ENCODE results near the gene SCYGR4.
"Not testable (repeated sequence)": the region's sequence is repeated elsewhere in the genome, so short reads cannot be mapped to it uniquely, and the experiment has no call there.

Gene SCYGR4, protein sequence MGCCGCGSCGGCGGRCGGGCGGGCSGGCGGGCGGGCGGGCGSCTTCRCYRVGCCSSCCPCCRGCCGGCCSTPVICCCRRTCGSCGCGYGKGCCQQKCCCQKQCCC

DNA sequence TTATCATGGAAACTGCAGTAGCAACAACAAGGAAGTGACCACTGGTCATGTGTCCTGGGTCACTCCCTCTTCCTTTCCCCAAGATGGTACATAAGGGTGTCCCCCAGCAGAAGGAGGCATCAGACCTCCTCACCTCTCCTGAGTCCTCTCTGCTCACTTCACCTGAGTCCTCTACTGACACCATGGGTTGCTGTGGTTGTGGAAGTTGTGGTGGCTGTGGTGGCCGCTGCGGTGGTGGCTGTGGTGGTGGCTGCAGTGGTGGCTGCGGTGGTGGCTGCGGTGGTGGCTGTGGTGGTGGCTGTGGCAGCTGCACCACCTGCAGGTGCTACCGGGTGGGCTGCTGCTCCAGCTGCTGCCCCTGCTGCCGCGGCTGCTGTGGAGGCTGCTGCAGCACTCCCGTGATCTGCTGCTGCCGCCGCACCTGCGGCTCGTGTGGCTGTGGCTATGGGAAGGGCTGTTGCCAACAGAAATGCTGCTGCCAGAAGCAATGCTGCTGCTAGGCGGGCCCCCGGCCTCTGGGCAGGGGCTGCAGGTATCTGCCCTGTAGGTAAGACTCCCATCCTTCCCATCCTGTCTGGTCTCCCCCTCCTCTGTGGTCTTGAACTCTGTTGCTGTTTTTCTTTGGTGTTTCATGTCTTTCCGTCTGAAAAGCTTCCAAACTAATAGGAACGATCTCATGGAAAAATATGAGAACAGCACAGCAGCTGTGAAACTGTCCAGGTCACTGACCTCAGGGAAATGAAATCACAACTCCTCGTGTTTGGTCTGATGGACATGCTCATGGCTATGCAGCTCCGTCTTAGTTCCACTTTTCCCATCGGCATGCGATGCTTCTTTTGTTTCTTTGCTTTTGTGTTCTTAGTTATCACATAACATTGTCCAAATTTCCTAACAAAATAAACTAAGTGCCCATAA, at the start of gene SCYGR4:
Gene SCYGR4, plus strand, starts transcription at position 183 of the 915 bp plus-strand sequence. Its CDS starts 0 bp downstream, at position 183.
- no peak for DNase-seq

DNA sequence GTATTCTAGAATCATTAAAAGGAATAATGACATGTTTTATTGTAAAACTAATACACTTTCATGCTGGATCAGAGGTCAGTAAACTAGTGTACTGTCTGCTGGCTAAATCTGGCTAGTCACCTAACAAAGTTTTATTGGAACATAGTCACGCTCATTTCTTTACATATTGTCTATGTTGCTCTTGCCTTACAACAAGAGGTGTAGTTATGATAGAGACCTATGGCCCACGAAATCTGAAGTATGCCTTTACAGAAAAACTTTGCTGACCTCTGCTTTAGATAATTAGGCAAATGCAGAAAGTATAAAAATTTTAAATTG, 48.5 kb upstream of the SCYGR4 start:
- DNase-seq: no peak

DNA sequence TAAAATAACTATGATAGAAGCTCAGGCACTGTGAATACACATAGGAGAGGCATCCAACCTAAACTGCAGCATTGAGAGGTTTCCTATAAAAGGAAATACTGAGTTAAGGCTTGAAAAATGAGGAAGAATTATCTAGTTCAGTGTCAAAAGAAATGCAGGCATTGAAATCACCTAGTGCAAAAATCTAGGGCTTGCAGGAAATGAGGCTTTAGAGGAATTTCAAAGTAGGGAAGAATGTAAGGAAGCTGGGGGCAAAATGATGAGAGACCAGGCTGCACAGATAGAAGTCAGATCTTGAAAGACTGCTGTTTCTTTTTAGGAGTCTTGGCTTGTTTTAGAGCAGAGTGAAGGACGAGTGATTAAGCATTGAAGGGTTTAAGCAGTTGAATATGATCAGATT, 46.7 kb upstream of the SCYGR4 start:
- no peak for DNase-seq

DNA sequence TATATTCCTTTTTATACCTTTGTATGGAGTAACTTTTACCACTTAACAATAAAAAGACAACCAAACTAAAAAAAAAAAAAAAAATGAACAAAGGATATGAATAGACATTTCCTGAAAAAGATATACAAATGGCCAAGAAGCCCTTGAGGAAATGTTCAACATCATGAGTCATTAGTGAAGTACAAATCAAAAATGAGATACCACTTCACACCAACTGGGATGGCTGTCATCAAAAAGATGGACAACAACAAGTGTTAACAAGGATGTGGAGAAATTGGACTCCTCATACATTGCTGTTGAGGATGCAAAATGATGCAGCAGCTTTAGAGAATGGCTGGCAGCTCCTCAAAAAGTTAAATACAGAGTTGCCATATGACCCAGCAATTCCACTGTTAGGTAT, 41.2 kb upstream of the SCYGR4 start:
- DNase-seq: no peak

DNA sequence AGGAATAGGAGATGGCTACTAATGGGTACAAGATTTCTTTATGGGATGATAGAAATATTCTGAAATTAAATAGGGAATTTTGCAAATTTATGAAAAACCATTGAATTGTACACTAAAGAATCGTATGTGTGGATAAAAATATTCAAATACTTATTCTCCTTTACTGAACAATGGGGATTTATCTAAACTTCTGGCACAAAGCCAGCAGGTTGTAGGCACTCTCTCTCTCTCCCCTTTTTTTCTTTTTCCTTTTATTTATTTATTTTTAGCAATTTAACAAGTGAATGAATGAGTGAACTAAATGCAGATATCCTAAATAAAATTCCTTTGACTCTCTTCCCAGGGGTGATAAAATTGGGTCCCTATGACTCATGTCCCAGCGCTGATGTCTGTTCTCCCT, 40.5 kb upstream of the SCYGR4 start:
- no peak for DNase-seq

DNA sequence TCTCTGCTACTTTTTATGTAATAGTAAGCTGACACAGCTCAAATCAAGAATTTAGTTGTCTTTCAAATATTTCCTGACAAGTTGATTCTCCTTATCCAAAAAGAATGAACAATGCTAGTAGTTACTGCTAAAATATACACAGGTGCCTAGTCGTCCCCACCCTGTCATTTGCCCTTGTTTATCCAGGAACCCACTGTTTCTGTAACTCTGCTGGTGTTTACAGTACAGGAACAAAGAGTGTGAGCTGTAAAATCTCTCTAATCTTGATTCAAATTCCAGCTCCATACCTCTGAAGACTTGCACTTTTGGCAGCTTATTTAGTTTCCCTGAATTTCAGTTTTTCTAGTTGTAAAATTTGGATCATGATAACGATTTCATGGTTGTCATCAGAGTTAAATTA, 39.7 kb upstream of the SCYGR4 start:
- DNase-seq: no peak

DNA sequence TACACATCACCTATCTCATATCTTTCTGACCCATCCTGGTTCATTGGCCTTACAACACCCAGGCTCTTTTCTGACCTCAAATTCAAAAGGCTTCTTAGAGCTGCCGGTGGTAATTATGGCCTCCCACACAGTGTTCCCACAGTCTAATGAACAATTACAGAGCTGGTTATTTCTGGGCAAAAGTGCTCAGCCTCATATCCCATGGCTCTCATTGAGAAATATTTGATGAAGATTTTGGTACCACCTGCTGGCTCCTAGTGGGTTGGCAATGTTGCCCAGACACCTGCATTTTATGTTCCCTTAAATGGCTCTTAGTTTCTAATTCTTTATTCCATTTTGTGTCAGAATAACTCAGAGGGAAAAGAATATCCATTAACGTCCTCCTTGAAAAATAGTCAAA, 38.7 kb upstream of the SCYGR4 start:
- DNase-seq: no peak

DNA sequence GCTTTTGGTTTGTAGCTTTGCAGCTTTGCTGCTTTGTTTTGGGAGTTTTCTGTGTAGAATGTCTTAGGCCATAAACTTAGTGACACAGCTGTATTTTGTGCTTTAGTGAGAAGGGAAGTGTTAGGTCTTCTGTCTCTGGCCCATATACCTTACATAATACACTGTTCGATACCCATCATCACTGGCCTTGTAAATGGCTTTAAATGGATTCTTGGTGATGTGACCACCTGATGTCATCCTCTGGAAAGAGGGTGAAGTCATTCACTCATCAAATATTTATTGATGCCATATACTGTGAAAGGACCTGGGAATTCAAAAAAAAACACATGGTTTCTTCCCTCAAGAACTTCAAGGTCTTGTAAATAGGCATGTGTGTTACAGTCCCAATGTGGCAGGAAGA, 37.5 kb upstream of the SCYGR4 start:
- no peak for DNase-seq

DNA sequence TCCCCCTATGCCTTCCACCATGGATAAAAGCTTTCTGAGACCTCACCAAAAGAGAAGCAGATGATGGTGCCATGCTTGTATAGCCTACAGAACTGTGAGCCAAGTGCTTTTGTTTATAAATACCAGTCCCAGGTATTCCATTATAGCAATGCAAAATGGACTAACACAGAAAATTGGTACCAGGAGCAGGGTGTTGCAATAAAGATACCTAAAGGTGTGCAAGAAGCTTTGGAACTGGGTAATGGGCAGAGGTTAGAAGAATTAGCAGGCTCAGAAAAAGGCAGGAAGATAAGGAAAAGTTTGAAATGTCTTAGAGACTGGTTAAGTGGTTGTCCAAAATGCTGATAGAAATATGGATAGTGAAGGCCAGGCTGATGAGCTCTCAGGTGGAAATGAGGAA, 34.9 kb upstream of the SCYGR4 start:
- DNase-seq: no peak

DNA sequence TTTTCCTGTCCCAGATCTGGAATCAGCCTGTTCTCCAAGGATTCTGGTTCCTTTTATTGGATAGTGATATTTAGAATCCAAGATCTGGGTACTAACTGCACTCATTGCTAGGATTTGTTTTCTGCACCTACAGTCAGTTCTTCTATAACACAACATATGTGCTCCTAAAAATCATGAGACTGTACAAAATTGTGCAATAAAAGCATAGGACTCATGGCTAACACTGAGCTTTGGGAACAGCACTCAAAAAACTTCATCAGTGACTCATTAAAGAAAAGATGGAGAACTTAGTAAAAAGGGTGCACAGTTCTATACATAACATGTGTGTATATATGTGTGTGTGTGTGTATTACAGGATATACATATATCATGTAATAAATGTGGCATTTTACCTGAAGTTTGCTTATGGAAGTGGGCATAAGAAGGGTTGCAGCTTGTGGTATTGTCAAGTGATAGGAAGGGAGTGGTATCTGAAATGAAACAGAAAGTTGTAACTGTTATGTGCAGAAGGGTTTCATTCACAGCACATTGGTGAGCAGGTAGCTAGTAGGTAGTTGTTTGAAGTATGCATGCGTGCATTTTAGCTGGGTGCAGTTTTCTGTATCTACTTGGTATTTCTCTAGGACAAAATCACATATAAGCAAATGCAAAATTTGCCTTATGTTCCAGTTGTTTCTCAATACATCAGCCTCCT, 24.5 kb upstream of the SCYGR4 start:
- DNase-seq: no peak

DNA sequence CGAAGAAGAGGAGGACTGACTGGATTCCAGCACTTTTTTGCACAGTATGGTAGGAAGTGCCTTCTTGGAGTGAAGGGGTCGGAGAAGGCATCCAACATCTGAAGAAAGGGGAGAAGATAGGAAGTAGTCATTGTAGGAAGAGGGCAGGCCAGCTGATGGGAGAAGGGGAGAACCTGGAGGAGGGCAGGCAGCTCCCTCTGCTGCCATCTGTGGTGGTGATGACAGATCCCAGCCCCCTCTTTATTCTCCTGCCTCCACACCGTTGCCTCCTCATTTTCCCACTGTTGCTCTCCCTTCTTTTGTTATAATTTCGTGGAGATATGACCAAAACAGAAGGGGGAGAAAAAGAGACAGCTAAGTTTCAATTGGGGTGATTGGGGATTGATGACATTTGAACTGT, 21.5 kb upstream of the SCYGR4 start:
- no peak for DNase-seq

DNA sequence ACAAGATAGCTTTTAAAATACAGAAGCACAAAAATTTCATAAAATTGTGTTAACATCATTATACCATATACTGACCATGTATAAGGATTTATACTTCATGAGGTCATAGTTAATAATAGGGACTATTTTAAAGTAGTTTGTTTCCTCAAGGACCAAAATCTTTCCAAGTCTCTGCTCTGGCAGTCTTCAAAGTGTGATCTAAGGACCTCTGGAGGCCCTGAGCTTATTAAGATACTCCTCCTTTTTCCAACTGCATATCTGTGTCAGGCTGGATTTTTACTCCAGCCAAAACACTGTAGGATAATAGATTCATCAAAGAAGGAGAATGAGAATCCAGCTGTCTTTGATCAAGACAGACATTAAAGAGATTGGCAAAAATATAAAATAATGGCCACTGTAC, 20.3 kb upstream of the SCYGR4 start:
- DNase-seq: no peak

DNA sequence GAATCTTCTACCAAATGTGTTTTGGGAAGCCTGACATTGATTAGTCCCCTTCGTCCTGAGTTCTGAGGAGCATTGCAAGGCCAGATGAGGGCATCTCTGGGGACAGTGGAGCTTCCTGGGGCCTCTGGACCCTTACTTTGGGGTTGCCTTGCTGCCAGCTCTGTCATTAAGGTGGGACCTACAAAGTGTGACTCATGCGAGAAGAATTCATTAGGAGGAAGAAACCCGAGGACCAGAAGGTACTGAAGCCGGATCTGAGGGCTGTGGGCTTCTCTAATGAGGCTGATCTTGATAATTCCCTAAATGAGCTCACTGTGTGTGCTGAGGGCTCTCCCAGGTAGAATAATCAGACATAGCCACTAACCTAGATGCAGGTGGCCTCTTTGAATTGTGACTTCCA, 19.3 kb upstream of the SCYGR4 start:
- no peak for DNase-seq

DNA sequence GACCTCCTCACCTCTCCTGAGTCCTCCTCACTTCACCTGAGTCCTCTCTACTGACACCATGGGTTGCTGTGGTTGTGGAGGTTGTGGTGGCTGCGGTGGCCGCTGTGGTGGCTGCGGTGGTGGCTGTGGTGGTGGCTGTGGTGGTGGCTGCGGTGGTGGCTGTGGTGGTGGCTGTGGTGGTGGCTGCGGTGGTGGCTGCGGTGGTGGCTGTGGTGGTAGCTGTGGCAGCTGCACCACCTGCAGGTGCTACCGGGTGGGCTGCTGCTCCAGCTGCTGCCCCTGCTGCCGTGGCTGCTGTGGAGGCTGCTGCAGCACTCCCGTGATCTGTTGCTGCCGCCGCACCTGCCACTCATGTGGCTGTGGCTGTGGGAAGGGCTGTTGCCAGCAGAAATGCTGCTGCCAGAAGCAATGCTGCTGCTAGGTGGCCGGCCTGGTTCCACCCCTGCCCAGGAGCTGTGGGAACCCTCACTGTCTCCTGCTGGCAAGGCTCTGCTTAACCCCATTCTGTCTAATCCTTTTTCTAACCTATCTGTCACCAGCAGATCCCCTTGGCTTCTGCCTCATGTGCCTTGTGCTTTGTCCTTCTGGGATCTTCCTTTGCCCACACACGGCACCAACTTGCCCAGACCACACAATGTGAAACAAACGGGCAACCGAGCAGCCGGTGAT, 18.3 kb upstream of the SCYGR4 start, which contains the start of gene SCYGR2:
Gene SCYGR2, plus strand, starts transcription at position 59 of the 669 bp plus-strand sequence. Its CDS starts 0 bp downstream, at position 59.
- not testable (repeated sequence) for DNase-seq

DNA sequence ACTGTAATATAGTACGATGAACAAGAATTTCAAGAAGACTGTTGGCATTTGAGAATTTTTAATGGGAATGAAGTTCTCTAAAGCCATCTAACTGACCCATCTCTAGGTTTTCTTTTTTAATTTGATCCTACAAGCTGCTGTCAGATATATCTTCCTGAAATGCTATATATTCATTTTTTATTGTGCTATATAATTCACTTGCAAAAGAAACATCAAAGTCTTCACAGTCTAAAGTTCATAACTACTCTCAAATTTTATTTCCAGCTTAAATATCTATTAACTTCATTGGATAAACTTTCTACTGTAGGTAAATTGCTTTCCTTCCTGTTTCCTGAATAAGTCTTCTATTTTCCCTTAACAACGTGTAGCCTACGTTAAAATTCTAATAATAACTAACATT, 14.9 kb upstream of the SCYGR4 start:
- no peak for DNase-seq

DNA sequence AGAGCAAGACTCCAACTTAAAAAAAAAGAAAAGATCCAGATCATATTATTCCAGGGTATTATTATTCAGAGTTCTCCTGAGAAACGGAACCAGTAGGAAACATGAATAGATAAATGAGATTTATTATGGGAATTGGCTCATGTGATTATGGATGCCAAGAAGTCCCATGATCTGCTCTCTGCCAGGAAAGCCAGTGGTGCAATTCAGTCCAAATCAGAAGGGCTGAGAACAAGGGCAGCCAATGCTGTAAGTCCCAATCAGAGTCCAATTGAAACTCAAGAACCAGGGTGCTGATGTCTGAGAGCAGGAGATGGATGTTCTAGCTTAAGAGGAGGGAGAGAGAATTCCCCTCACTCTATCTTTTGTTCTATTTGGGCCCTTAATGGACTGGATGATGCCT, 10.8 kb upstream of the SCYGR4 start:
- DNase-seq: no peak

DNA sequence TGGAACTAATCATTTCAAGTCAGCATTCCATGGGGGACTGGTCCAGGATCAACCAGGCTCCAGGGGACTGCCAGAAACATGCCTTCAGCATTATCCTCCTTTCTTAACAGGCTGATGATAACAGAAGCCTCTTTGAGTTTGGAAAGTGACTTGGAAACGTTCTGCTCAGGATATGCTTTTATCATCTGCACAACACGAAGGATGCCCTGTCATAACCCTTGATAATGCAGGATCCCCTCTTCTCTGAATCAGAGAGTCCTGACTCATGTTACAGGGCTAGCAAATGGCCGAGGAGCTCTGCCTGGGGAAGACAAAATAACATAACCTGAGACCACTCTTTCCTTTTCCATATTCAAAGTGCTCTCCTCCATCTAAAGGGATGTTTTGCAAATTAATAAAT, 9.4 kb upstream of the SCYGR4 start:
- DNase-seq: peak; percentile 6

DNA sequence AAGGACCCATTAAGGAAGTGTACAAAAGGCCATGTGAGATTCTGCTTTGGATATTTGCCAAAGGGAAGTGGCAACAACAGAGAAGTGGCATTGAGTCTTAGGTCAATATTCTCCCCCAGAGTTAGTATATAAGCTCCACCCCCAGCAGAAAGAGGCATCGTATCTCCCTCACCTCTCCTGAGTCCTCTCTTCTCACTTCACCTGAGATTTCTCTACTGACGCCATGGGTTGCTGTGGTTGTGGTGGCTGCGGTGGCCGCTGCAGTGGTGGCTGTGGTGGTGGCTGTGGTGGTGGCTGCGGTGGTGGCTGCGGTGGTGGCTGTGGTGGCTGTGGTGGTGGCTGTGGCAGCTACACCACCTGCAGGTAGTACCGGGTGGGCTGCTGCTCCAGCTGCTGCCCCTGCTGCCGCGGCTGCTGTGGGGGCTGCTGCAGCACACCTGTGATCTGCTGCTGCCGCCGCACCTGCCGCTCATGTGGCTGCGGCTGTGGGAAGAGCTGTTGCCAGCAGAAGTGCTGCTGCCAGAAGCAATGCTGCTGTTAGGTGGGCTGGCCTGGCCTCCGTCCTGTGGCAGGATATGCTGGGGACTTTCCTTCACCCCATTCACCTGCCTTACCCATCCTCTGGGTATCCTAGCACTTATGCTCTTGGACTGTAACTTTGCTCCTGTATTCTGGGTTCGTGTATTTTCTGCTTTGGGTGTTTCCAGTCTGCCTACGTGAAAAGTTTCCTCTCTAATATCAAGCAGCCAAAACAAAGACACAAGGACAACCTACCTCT, 8.5 kb upstream of the SCYGR4 start:
- DNase-seq: peak; percentile 84

DNA sequence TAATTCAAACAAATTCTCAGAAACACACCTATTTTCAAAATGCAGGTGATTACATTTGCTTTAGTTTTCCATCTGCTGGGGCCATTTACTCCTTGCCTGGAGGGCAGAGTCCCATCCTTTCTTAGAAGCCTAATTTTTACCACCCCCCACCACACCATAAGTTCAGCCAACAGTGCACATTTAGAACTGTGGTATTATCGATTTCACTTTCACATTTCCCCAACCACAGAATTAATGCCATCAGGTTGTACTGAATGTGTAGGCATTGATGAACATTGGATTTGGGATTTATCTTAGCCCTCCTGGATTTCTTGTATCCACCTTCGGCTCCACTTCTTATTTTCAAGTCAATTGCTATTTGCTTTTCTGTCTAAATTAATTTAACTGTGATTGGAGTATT, 7.2 kb upstream of the SCYGR4 start:
- DNase-seq: no peak

DNA sequence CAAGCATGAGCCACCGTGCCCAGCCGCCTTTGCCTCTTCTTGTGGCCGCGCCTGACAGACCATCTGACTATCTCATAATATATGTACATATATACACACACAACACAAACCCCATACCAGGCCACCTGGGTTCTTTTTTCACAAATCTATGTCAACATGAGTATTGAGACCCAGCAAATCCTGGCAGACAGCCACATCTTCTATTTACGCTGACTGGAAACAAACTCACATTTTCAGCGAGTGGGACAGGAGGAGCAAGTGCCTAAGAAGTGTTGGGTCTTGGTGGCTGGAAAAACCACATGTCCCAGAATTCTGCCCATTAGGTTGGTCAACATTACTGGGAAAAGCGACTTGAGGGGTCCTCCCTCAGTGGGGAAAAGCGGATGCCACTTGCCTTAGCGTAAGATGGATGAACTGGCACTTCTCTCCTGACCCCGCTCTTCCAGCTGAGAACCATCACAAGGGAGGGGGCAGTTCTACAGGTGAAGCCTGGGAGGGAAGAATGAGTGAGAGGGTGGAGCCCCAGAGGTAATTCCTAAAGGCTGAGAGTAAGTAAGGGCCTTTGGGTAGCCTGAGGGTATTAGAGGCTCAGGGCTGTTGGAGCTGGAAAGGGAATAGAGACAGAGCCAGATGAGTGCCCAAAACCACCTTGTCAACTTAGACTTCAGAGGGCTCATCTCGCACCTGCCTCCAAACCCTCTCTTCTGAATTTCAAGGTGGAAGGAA, 4.6 kb upstream of the SCYGR4 start:
- peak; percentile 64 for DNase-seq

DNA sequence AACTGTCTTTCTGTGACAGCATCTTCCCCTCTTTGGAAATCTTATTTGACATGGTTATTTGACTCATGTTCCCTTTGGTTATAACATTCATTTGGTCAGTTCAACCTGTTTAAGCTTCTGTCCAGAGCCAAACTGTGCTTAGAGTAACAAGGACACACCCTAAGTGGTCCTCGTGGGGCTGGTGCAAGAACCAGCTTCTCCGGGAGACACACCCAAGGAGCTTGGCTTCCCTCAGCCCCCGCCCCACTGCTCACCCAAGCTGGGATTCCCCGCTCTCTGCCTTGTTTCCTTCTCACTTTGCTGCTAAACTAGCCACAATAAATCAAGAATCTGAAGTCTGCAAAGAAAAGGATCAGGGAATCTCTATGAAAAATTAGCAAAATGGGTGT, 4.0 kb upstream of the SCYGR4 start:
- no peak for DNase-seq

DNA sequence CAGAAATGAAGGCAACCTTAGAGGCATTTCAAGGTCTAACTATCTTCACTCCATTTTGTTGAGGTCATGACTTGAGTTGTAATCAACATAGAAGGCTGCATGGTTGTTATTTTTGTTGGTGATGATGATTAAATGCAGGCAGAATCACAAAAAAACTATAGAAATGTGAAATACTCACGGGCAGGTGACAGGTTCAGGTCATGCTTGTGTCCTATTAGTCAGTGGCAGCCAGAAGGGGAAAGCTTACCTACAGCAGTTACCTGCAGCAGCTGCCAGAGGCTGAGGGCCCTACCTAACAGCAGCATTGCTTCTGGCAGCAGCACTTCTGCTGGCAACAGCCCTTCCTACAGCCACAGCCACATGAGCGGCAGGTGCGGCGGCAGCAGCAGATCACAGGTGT, 3.1 kb upstream of the SCYGR4 start:
- DNase-seq: peak; percentile 49

All from NCI-H2029 (cell line).